HUDEP-2 (cell line): ENCODE measurements around the gene HMGB1.

ENCODE experiments used
- DNase-seq, 76 experiments: peaks; one replicate each; lab custom pipeline; 2025; ENCODE audit not compliant: unreplicated experiment in 76 of 76; lab: John Stamatoyannopoulos, UW

The HMGB1 gene

GRCh38 chr13:30435911-30436451 is 29.8 kb downstream of the HMGB1 start:
- no peak for DNase-seq

DNA sequence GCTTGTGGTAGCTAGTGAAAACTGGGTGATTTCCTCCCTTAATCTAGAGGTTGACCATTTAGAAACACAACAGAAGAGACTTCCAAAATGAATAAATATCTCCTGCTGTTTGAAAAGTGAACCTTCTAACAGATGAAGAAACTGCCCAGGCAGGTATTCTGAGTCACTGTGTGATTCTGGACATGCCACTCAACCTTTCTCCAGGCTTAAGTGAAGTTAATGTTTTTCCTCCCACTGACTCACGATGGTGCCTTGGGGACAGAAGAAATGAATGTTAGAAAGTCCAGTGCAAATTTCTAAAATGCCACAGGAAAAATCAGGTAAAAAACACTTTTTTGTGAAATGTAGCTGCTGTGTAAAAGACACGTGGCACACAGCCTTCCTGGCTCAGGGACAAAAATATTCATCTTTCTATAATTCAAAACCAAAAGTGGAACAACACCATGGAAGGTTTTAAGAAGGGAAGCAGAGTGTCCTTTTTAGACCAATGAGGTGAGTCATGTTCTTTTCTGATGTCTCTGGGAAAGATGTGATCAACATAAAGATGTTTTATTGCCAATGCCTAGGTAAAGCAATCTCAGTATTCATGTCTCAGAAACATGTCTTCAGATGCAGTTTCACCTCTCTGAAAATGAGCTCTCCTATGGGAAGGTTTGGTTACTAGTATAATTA is 34.3 kb downstream of the HMGB1 start:
- no peak for DNase-seq

- no peak for DNase-seq
These were observed 35.7 kb downstream of the HMGB1 start for GRCh38 chr13:30429721-30430694.

DNA sequence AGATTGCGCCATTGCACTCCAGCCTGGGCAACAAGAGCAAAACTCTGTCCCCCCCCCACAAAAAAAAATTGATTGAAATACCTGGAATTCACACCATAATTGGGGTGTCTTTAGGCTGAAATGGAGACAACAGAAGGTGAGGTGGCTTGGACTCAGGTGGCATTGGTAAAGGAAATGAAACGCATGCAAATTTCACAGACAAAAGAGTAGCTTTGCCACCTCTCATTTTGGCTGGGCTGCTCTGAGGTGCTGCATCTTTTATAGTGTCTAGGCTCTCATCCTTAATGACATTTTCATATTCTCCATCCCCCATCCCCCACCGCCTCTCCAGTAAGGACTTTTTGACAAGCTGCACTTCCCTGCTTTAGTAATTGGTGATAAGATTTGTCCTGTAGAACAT is 36.5 kb downstream of the HMGB1 start:
- no peak for DNase-seq

DNA sequence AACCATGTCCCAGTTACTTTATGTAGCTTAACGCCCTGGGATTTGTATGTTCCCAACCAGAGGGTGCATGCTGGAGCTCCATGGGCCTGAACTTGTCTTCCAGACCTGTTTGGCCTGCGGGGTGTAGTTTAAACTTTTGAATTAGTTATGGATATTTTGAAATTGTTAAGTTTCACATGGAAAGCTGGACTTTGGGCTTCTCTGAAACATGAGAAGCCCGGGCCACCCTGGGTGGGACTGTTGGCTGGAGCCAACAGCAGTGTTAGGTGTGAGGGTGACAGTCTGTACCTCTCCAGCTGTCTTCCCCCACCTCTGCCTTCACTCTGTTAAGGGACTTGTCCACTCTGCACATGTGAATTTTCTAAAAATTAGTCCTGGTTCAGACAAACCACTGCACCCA is 41.8 kb downstream of the HMGB1 start:
- no peak for DNase-seq

DNA sequence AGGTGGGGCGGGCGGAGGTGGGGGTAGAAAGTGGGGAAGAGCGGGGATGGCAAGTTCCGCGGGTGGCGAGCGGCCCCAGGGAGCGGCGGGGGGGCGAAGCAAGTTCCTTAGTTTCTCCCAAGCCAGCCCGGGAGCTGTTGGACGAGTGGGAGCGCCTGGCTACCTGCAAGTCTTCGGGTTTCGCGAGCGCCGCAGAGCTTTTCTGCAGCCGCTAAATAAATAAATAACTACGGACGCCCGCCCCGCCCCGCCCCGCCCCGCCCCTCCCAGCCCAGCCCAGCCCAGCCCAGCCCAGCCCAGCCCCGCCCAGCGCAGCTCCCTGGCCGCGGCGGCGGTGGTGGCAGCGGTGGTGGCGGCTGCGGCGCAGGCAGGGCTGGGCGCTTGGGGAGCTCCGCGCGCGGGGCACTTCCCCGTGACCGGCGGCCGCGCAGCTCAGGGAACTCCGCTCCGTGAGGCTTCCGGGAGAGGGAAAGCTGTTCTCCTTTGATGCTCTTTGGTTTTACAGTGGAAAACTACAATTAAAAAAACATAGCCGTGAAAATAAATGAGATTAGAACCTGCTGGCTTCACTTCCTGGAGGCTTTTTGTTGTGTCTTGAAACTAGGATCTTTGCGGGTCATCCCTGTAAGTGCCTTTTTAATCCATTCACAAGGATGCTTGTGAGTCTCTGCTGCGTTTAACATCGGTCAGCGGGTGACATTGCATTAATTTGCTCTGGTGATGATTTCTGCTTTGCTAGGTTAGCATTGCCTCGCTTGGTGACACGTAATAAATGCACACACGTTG is 43.5 kb downstream of the HMGB1 start, which contains the start of gene UBE2L5:
Gene UBE2L5, plus strand, starts transcription at position 440 of the 786 bp plus-strand sequence. CDS start 5,498 bp downstream, outside the sequence.
- peak in 44 of 76 experiments; percentile 4 to 74 (median 36) for DNase-seq

DNA sequence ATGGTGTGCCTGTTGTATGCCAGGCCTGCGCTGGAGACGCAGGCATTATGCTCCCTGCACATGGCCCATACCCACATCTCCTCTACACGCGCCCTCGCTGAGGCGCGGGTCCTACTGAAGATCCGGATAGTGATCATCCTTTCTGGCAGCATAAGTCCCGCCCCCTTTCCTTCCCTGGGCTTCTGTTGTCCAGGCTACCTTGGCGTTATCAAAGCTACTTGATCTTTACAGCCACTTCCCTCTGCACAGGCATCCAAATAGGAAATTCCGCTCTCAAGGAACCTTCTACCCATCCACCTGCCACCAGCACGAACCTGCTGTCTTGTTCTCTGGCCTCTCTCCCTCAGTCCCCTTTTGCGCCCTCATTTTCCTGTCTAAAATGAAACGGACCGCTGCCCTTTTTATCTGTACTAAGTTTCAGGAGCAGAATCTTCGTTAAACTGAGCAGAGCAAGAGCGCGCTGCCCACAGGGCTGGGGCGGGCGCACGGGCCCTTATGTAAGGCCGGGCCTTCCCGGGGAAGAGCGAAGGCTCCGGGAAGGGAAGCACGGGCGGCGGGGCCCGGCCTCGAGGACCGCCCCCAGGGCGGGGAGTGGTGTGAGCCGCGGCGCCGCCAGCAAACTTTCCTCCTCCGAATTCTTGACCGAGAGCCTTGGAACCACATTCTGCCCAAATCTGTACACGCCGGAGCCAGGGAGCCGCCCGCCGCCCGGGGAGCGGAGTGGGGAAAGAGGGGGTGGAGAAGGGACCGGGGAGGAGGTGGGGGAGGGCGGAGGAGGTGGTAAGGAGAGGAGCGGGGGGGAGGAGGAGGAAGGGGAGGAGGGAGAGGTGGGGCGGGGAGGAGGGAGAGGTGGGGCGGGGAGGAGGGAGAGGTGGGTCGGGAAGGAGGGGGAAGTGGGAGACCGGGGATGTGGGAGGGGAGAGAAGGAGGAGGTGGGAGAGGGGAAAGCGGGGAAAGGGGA is 44.4 kb downstream of the HMGB1 start:
- no peak for DNase-seq

GRCh38 chr13:30418717-30419459 is 46.8 kb downstream of the HMGB1 start:
- DNase-seq = no peak

DNA sequence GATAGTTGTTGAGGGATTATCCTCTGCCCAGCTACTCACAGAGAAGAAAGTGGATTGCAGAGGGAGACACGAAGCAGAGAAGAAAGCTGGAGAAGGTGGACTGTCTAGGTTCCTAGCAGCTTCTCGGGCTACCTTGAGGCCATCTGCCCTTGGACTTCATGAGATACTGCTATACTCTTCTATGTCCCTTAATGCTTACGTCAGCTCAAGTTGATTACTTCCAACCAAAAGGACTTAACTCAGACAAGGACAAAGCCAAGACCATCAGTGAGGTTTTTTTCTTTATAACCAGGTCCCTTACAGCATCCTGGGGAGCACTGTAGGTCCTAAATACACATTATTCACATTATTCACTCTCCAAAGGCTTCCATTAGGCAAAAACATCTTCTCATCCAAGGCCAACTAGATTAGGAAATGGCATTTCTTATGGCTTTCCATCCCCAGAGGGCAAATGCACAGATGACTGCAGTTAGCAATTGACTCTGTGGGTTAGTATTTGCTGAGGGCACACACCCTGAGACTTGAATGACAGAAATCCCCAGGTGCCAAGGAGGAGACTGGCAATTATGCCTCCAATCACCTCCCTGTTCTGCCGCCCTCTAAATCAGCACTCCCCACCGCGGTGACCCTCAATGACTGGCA is 47.5 kb downstream of the HMGB1 start:
- DNase-seq = no peak

DNA sequence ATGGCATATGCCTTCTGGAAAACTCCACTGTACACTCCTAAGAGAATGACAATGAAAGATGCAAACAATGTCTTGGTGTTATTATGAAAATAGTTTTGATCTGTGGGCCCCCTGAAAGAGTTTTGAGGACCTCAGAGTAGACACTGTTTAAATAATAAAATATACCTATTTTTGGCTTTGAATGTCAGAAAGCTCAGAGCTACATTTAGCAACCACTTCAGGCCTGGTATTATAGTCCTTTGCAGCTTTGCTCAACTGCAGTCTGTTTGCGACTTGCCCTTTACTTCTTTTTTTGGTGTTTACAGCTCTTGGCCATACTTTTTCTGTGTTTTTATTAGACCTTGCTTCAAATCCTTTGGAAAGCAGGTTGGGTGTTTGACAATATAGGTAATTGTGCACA is 49.3 kb downstream of the HMGB1 start:
- no peak for DNase-seq

DNA sequence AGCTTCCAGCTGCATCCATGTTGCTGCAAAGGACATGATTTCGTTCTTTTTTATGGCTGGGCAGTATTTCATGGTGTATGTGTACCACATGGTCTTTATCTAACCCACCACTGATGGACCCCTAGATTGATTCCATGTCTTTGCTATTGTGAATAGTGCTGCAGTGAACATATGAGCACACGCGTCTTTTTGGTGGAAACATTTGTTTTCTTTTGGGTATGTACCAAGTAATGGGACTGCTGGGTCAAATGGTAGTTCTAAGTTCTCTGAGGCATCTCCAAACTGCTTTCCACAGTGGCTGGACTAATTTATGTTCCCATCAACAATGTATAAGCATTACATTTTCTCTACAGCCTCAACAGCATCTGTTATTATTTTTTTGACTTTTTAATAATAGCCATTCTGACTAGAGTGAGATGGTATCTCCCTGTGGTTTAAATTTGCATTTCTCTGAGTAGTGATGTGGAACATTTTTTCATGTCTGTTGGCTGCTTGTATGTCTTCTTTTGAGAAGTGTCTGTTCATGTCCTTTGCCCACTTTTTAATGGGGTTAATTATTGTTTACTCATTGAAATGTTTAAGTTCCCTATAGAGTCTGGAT is 50.2 kb downstream of the HMGB1 start:
- no peak for DNase-seq

DNA sequence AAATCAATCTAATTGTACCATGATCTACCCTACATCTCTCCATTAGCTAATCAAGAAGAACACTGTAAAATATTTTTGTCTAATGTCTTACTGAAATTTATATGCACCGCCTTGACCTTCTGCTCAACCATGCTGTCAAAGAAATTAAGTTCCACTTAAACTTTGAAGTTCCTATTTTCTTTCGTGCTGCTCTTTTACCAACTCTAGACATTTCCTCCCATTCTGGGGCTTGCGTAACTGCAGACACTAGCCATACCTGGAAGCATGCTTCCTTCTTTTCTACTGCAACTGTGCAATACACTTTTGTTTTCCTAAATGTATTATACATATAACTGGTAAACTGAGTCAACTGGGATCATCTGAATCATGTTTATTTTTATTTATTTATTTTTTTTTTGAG is 51.9 kb downstream of the HMGB1 start:
- no peak for DNase-seq

DNA sequence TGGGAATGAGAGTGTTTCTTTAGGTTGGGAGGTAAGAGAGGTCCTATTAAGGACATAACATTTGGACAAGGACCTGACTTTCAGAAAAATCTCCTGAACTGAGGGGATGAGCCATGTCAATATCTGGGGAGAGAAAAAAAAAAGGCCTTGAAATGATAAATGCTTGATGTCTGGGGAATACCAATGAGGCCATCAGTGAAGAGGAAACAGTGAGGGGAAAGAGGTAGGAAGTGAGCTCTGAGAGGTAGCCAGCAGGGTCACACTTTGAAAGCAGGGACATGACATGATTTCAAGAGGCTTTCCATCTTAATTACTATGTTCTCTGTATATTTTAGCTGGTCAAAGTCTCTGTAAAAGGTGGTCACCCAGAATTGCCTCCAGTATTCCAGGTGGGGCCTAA is 53.4 kb downstream of the HMGB1 start:
- DNase-seq = no peak

GRCh38 chr13:30410705-30411125 is 55.0 kb downstream of the HMGB1 start:
- no peak for DNase-seq

DNA sequence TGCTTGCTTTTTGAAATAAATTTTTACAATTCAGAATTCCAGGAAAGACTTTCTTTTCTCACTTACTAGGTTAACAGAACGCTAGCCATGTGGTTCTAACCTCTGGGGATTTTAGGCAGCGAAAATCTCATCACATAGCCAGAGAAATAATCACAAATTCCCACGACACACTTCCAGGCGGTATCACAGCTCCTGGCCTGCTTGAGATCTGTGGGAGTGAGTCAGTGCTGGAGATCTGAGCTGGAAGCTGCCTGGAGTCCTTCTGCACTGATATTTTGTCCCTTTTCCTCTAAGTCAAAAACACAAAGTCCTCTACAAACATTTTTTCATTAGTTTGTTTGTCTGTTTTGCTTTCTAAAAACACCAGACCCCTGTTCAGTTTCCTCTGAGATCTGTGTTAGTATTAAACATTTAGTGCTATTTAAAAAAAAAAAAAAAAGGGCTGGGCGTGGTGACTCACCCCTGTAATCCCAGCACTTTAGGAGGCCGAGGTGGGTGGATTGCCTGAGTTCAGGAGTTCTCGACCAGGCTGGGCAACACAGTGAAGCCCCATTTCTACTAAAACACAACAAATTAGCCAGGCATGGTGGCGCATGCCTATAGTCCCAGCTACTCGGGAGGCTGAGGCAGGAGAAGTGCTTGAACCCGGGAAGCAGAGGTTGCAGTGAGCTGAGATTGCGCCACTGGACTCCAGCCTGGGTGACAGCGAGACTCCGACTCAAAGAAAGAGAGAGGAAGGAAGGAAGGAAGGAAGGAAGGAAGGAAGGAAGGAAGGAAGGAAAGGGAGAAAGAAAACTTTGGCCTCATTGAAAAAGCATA is 55.6 kb downstream of the HMGB1 start:
- no peak for DNase-seq

- DNase-seq = peak in 73 of 76 experiments; percentile 10 to 88 (median 70)
These were observed 57.2 kb downstream of the HMGB1 start for GRCh38 chr13:30408319-30409101.
